Stomach (tissue), 9 donors: ENCODE measurements around the gene TRIM38. TPM values are rescaled to one million over a fixed set of nuclear protein-coding genes. Genes with fewer than 3 reads are reported as not detected.
A peak's percentile ranks its signal among the peaks of the same experiment; 100 is the strongest.

Source experiments
- DNase-seq, 2 donors: peaks; one replicate each; pipeline versions ENCODE4 v3.0.0 to v3.0.0-alpha.2; 2013 to 2019
- H3K27ac ChIP-seq, 5 donors: fragments of 200-600 bp in 4 of 5; sonication (generic) in 4 of 5; one replicate each; pipeline ENCODE4 v1.5.1; 2013 to 2019; ENCODE audit warnings: mild to moderate bottlenecking in 1 of 5, moderate library complexity in 1 of 5
- H3K27me3 ChIP-seq, 3 donors: fragments of 200-600 bp; sonication (generic); one replicate each; pipeline ENCODE4 v1.5.1; 2017 to 2019; ENCODE audit warnings: mixed run types in 1 of 3
- H3K36me3 ChIP-seq, 4 donors: fragments of 200-600 bp; sonication (generic); 1 replicate in 3 of 4; 2 replicates in 1 of 4; pipeline ENCODE4 v1.5.1; 2016 to 2019
- H3K4me1 ChIP-seq, 4 donors: fragments of 200-600 bp; sonication (generic); one replicate each; pipeline ENCODE4 v1.5.1; 2016 to 2019
- H3K4me3 ChIP-seq, 4 donors: fragments of 200-600 bp; sonication (generic) in 3 of 4; one replicate each; pipeline ENCODE4 v1.5.1; 2016 to 2019; ENCODE audit warnings: mild to moderate bottlenecking in 1 of 4
- H3K9me3 ChIP-seq, 4 donors: fragments of 200-600 bp; sonication (generic); one replicate each; pipeline ENCODE4 v1.5.1; 2016 to 2019
- CTCF ChIP-seq, 7 experiments: fragments of 450-650 bp in 4 of 7; fragments of 200-600 bp in 3 of 7; sonication (generic) in 3 of 7; IDR thresholded peaks; one replicate each; pipeline ENCODE4 v1.5.1; 2016 to 2019; ENCODE audit warnings: antibody characterized with exemption in 7 of 7, control low read depth in 2 of 7, mild to moderate bottlenecking in 1 of 7
- EP300 ChIP-seq: sonication (generic); formaldehyde crosslinking; IDR thresholded peaks from one replicate; pipeline ENCODE4 v1.6.1; 2017; ENCODE audit warnings: antibody characterized with exemption
- POLR2A ChIP-seq, 4 donors: fragments of 450-650 bp; IDR thresholded peaks; one replicate each; pipeline ENCODE4 v1.6.1; 2016; ENCODE audit warnings: antibody characterized with exemption in 4 of 4, control low read depth in 2 of 4, mild to moderate bottlenecking in 1 of 4, moderate library complexity in 1 of 4
- POLR2AphosphoS5 ChIP-seq, 3 donors: sonication (generic); formaldehyde crosslinking; IDR thresholded peaks; one replicate each; pipeline ENCODE4 v1.6.1; 2016; ENCODE audit warnings: antibody characterized with exemption in 3 of 3
- WGBS, 5 donors: extraction: QIAGEN DNeasy Blood & Tissue Kit in 3 of 5; methylation state at CpG; one replicate each; pipeline versions ENCODE4 v1.1.5 to v1.1.7; 2013 to 2018; 5-methylcytosine and 5-hydroxymethylcytosine counted together
- intact Hi-C: fragments of 100-400 bp; cut with DNase I; formaldehyde crosslinking; loops from one replicate; pipeline ENCODE4 v1.15.1; 2023; ENCODE audit warnings: low total_unique reads
- polyA plus RNA-seq, 3 donors: library from polyadenylated mRNA; stranded (reverse); fragments of 200-250 nt; gene quantifications; one replicate each; pipeline ENCODE4 v1.2.3, GENCODE V29; 2013
- total RNA-seq, 5 donors: library from RNA; depleted of rRNA; stranded (reverse); fragments of >200 nt; gene quantifications; one replicate each; pipeline versions ENCODE4 v1.1.0 to v1.2.3, GENCODE V29; 2014 to 2016
- donor health status: healthy with polysubstance abuse.
- donor health status: Bipolar disorder and iron deficiency.
- donor health status: healthy.

Gene TRIM38
- total and polyA plus RNA-seq, 8 donors, result 3.7 to 11.3 (median 6.0) TPM

- no peaks in the 10 kb centered on the region for H3K27me3 ChIP-seq
- peaks cover 8 to 52% (median 30%) of the 10 kb centered on the region in 4 donors for H3K4me1 ChIP-seq
- intact Hi-C loops, result no loop called here
- TF ChIP-seq POLR2AphosphoS5 (IDR thresholded peaks at IDR 0.05), result no peak
- TF ChIP-seq CTCF (IDR thresholded peaks at IDR 0.05), result no peak
- no peak for TF ChIP-seq POLR2A (IDR thresholded peaks at IDR 0.05)
- TF ChIP-seq EP300, result no peak
- DNase-seq, result peak; percentile 60 to 95
- no peaks in the 10 kb centered on the region for H3K9me3 ChIP-seq
- H3K27ac ChIP-seq, result peak overlapping the region; percentile 93 to 99 (median 97)
- 0 to 1% (median 1%) methylated on average over 5 of the region's 5 CpGs for WGBS, 5 donors
- H3K4me3 ChIP-seq, result peak overlapping the region; percentile 41 to 65 (median 58)
- no peaks in the 10 kb centered on the region for H3K36me3 ChIP-seq
Observed at GRCh38 chr6:26022132-26022472, 59.5 kb downstream of the TRIM38 start.

GRCh38 chr6:26022737-26023136 is 60.1 kb downstream of the TRIM38 start:
- DNase-seq, result no peak
- H3K36me3 ChIP-seq, result no peaks in the 10 kb centered on the region
- intact Hi-C loops, result no loop called here
- no peaks in the 10 kb centered on the region for H3K9me3 ChIP-seq
- TF ChIP-seq CTCF (IDR thresholded peaks at IDR 0.05) (no peak), POLR2A (IDR thresholded peaks at IDR 0.05) (no peak), POLR2AphosphoS5 (IDR thresholded peaks at IDR 0.05) (no peak), EP300 (no peak)
- H3K27me3 ChIP-seq, result no peaks in the 10 kb centered on the region
- H3K27ac ChIP-seq, result peak overlapping the region in 2 of 5 donors; percentile 93 to 99
- H3K4me3 ChIP-seq, result no peak overlapping the region
- H3K4me1 ChIP-seq, result peaks cover 8 to 50% (median 26%) of the 10 kb centered on the region in 4 donors
- WGBS, 5 donors, result 21 to 48% (median 40%) methylated on average over 1 of the region's 1 CpG

GRCh38 chr6:26024651-26025046 is 62.0 kb downstream of the TRIM38 start:
- DNase-seq, result no peak
- no peaks in the 10 kb centered on the region for H3K36me3 ChIP-seq
- no peak overlapping the region for H3K4me3 ChIP-seq
- TF ChIP-seq POLR2AphosphoS5 (IDR thresholded peaks at IDR 0.05) (no peak), EP300 (no peak), CTCF (IDR thresholded peaks at IDR 0.05) (no peak), POLR2A (IDR thresholded peaks at IDR 0.05) (no peak)
- H3K4me1 ChIP-seq, result peaks cover 10 to 46% (median 23%) of the 10 kb centered on the region in 4 donors
- 87 to 99% (median 97%) methylated on average over 3 of the region's 3 CpGs for WGBS, 5 donors
- no peaks in the 10 kb centered on the region for H3K27me3 ChIP-seq
- H3K27ac ChIP-seq, result peak overlapping the region in 4 of 5 donors; percentile 93 to 99 (median 97)
- H3K9me3 ChIP-seq, result no peaks in the 10 kb centered on the region
- intact Hi-C loops, result no loop called here

- Histone ChIP-seq H3K4me3 (peak overlapping the region in 1 of 4 donors; percentile 58), H3K27ac (peak overlapping the region; percentile 62 to 99 (median 96)), H3K4me1 (peaks cover 10 to 42% (median 22%) of the 10 kb centered on the region in 4 donors), H3K27me3 (no peaks in the 10 kb centered on the region), H3K9me3 (no peaks in the 10 kb centered on the region), H3K36me3 (no peaks in the 10 kb centered on the region)
- TF ChIP-seq POLR2AphosphoS5 (IDR thresholded peaks at IDR 0.05), result peak in 2 of 3 donors; percentile 62 to 85
- TF ChIP-seq POLR2A (IDR thresholded peaks at IDR 0.05), result no peak
- TF ChIP-seq EP300, result peak; percentile 29
- peak in 1 of 2 donors; percentile 82 for DNase-seq
- intact Hi-C loops, result no loop called here
- 77 to 83% (median 82%) methylated on average over 17 of the region's 17 CpGs for WGBS, 5 donors
Observed at GRCh38 chr6:26025047-26025893, 62.7 kb downstream of the TRIM38 start.
